IgD-negative memory B cell (primary cell): ENCODE measurements around the gene PCDHB7. TPM values are rescaled to one million over a fixed set of nuclear protein-coding genes. Genes with fewer than 3 reads are reported as not detected.

Experiments
- polyA plus RNA-seq: library from polyadenylated mRNA; unstranded; fragments of 300-500 nt; fragmentation: Illumina TruSeq; gene quantifications from one replicate; pipeline ENCODE4 v1.2.3, GENCODE V29; 2021

PCDHB7 gene
- polyA plus RNA-seq, 1 donor from 2014 or later, result not detected

Other genes with a start within 250 kb of the PCDHB7 start
- gene PCDHAC1, start 246.3 kb upstream of the PCDHB7 start, polyA plus RNA-seq, result not detected
- not detected for gene PCDHAC2, start 206.2 kb upstream of the PCDHB7 start, polyA plus RNA-seq
- gene PCDHB1, start 121.3 kb upstream of the PCDHB7 start, polyA plus RNA-seq, result not detected
- gene PCDHB2, start 78.0 kb upstream of the PCDHB7 start, polyA plus RNA-seq, result not detected
- not detected for gene PCDHB3, start 72.2 kb upstream of the PCDHB7 start, polyA plus RNA-seq
- not detected for gene PCDHB4, start 50.8 kb upstream of the PCDHB7 start, polyA plus RNA-seq
- gene PCDHB5, start 37.4 kb upstream of the PCDHB7 start, polyA plus RNA-seq, result not detected
- not detected for gene PCDHB6, start 22.6 kb upstream of the PCDHB7 start, polyA plus RNA-seq
- gene PCDHB8, start 5.1 kb downstream of the PCDHB7 start, polyA plus RNA-seq, result not detected
- gene PCDHB16, start 9.7 kb downstream of the PCDHB7 start, polyA plus RNA-seq, result not detected
- gene PCDHB9, start 14.5 kb downstream of the PCDHB7 start, polyA plus RNA-seq, result 0.31 TPM
- not detected for gene PCDHB10, start 19.7 kb downstream of the PCDHB7 start, polyA plus RNA-seq
- not detected for gene PCDHB11, start 27.0 kb downstream of the PCDHB7 start, polyA plus RNA-seq
- not detected for gene PCDHB12, start 36.1 kb downstream of the PCDHB7 start, polyA plus RNA-seq
- gene PCDHB13, start 41.3 kb downstream of the PCDHB7 start, polyA plus RNA-seq, result 0.05 TPM
- gene PCDHB14, start 50.7 kb downstream of the PCDHB7 start, polyA plus RNA-seq, result not detected
- not detected for gene PCDHB15, start 72.8 kb downstream of the PCDHB7 start, polyA plus RNA-seq
- gene SLC25A2, start 131.4 kb downstream of the PCDHB7 start, polyA plus RNA-seq, result not detected
- gene TAF7, start 148.1 kb downstream of the PCDHB7 start, polyA plus RNA-seq, result 216 TPM
- gene PCDHGA1, start 157.9 kb downstream of the PCDHB7 start, polyA plus RNA-seq, result not detected
- not detected for gene PCDHGA2, start 166.1 kb downstream of the PCDHB7 start, polyA plus RNA-seq
- 0.23 TPM for gene PCDHGA3, start 171.2 kb downstream of the PCDHB7 start, polyA plus RNA-seq
- 0.41 TPM for gene PCDHGB1, start 177.5 kb downstream of the PCDHB7 start, polyA plus RNA-seq
- not detected for gene PCDHGA4, start 182.4 kb downstream of the PCDHB7 start, polyA plus RNA-seq
- 0.21 TPM for gene PCDHGB2, start 187.3 kb downstream of the PCDHB7 start, polyA plus RNA-seq
- gene PCDHGA5, start 191.5 kb downstream of the PCDHB7 start, polyA plus RNA-seq, result not detected
- gene PCDHGB3, start 197.6 kb downstream of the PCDHB7 start, polyA plus RNA-seq, result not detected
- gene PCDHGA6, start 201.2 kb downstream of the PCDHB7 start, polyA plus RNA-seq, result 0.08 TPM
- not detected for gene PCDHGA7, start 210.1 kb downstream of the PCDHB7 start, polyA plus RNA-seq
- gene PCDHGB4, start 215.1 kb downstream of the PCDHB7 start, polyA plus RNA-seq, result 0.08 TPM
- not detected for gene PCDHGA8, start 220.0 kb downstream of the PCDHB7 start, polyA plus RNA-seq
- gene PCDHGB5, start 225.3 kb downstream of the PCDHB7 start, polyA plus RNA-seq, result 1.9 TPM
- 0.29 TPM for gene PCDHGA9, start 230.1 kb downstream of the PCDHB7 start, polyA plus RNA-seq
- 0.39 TPM for gene PCDHGB6, start 235.4 kb downstream of the PCDHB7 start, polyA plus RNA-seq
- gene PCDHGA10, start 240.3 kb downstream of the PCDHB7 start, polyA plus RNA-seq, result 0.15 TPM
- 0.21 TPM for gene PCDHGB7, start 245.0 kb downstream of the PCDHB7 start, polyA plus RNA-seq
- 0.15 TPM for gene PCDHGA11, start 248.4 kb downstream of the PCDHB7 start, polyA plus RNA-seq